ENCODE measurements around the gene KLRG1. TPM values are rescaled to one million over a fixed set of nuclear protein-coding genes. Genes with fewer than 3 reads are reported as not detected.

The KLRG1 gene
- total RNA-seq = 1 to 10 TPM; 2.0 to 3.9 (median 3.8) TPM

- TF ChIP-seq CTCF (IDR thresholded peaks at IDR 0.05) (no peak), POLR2AphosphoS5 (IDR thresholded peaks at IDR 0.05) (no peak), POLR2A (IDR thresholded peaks at IDR 0.05) (no peak)
- no peaks in the 10 kb centered on the region for H3K36me3 ChIP-seq
Measured at GRCh38 chr12:8989413-8989812, at the start of gene KLRG1. TSS of gene KLRG1 (plus strand) at chr12:8989546. CDS start at chr12:8989636, 90 bp downstream.

GRCh38 chr12:8941691-8942478 lies 47.5 kb upstream of the KLRG1 start:
- no peak overlapping the region for H3K4me3 ChIP-seq
- DNase-seq (ENCODE audit: low spot score in 2 of 2) = no peak
- no peak overlapping the region for H3K27ac ChIP-seq
- H3K36me3 ChIP-seq = peaks cover 11% of the 10 kb centered on the region
- H3K9me3 ChIP-seq = no peaks in the 10 kb centered on the region
- intact Hi-C loops (cut with DNase I; ENCODE audit: low total_unique reads) = no loop called here
- TF ChIP-seq POLR2A (IDR thresholded peaks at IDR 0.05) (no peak), POLR2AphosphoS5 (IDR thresholded peaks at IDR 0.05) (no peak), CTCF (IDR thresholded peaks at IDR 0.05) (no peak)
- H3K27me3 ChIP-seq = no peaks in the 10 kb centered on the region
- no peaks in the 10 kb centered on the region for H3K4me1 ChIP-seq

More at GRCh38 chr12:8989413-8989812, at the start of gene KLRG1:
- H3K4me3 ChIP-seq = no peak within 1 kb of the TSS
- intact Hi-C loops (cut with DNase I; ENCODE audit: low total_unique reads) = no loop called here
- no peaks in the 10 kb centered on the region for H3K27me3 ChIP-seq
- H3K27ac ChIP-seq = peak within 1 kb of the TSS in 1 of 2 donors; percentile 43
- no peaks in the 10 kb centered on the region for H3K9me3 ChIP-seq
- no peaks in the 10 kb centered on the region for H3K4me1 ChIP-seq
- no peak for DNase-seq (ENCODE audit: low spot score in 2 of 2)

GRCh38 chr12:8943565-8944186 lies 45.7 kb upstream of the KLRG1 start:
- Histone ChIP-seq H3K4me3 (no peak overlapping the region), H3K9me3 (no peaks in the 10 kb centered on the region), H3K27ac (no peak overlapping the region), H3K27me3 (no peaks in the 10 kb centered on the region), H3K4me1 (peaks cover 0 to 4% of the 10 kb centered on the region in 2 donors), H3K36me3 (peaks cover 11% of the 10 kb centered on the region)
- no peak for DNase-seq (ENCODE audit: low spot score in 2 of 2)
- intact Hi-C loops (cut with DNase I; ENCODE audit: low total_unique reads) = no loop called here
- TF ChIP-seq POLR2AphosphoS5 (IDR thresholded peaks at IDR 0.05) (no peak), CTCF (IDR thresholded peaks at IDR 0.05) (no peak), POLR2A (IDR thresholded peaks at IDR 0.05) (no peak)

- no peaks in the 10 kb centered on the region for H3K9me3 ChIP-seq
- H3K36me3 ChIP-seq = peaks cover 11% of the 10 kb centered on the region
- H3K27me3 ChIP-seq = no peaks in the 10 kb centered on the region
- intact Hi-C loops (cut with DNase I; ENCODE audit: low total_unique reads) = no loop called here
- no peak for DNase-seq (ENCODE audit: low spot score in 2 of 2)
- no peak overlapping the region for H3K4me3 ChIP-seq
- no peak overlapping the region for H3K27ac ChIP-seq
- TF ChIP-seq CTCF (IDR thresholded peaks at IDR 0.05) (no peak), POLR2A (IDR thresholded peaks at IDR 0.05) (no peak), POLR2AphosphoS5 (IDR thresholded peaks at IDR 0.05) (no peak)
- peaks cover 0 to 4% of the 10 kb centered on the region in 2 donors for H3K4me1 ChIP-seq
Measured at GRCh38 chr12:8946733-8947132, 42.6 kb upstream of the KLRG1 start.

- no peaks in the 10 kb centered on the region for H3K27me3 ChIP-seq
- intact Hi-C loops (cut with DNase I; ENCODE audit: low total_unique reads) = no loop called here
- DNase-seq (ENCODE audit: low spot score in 2 of 2) = no peak
- peaks cover 0 to 4% of the 10 kb centered on the region in 2 donors for H3K4me1 ChIP-seq
- H3K27ac ChIP-seq = no peak overlapping the region
- no peaks in the 10 kb centered on the region for H3K9me3 ChIP-seq
- H3K4me3 ChIP-seq = no peak overlapping the region
- peaks cover 7% of the 10 kb centered on the region for H3K36me3 ChIP-seq
- TF ChIP-seq CTCF (IDR thresholded peaks at IDR 0.05) (no peak), POLR2A (IDR thresholded peaks at IDR 0.05) (no peak), POLR2AphosphoS5 (IDR thresholded peaks at IDR 0.05) (no peak)
Measured at GRCh38 chr12:8947737-8948136, 41.6 kb upstream of the KLRG1 start.
